HG02981 (cell line): ENCODE data around the gene AP2B1.
"Not testable (repeated sequence)": the region's sequence is repeated elsewhere in the genome, so short reads cannot be mapped to it uniquely, and the experiment has no call there.

ENCODE experiments used
- ATAC-seq: cut with Tn5 transposase; IDR thresholded peaks from one replicate; pipeline ENCODE4 v1.9.1; 2021; ENCODE audit warnings: mild to moderate bottlenecking, moderate library complexity; ENCODE audit not compliant: unreplicated experiment

AP2B1 gene

DNA sequence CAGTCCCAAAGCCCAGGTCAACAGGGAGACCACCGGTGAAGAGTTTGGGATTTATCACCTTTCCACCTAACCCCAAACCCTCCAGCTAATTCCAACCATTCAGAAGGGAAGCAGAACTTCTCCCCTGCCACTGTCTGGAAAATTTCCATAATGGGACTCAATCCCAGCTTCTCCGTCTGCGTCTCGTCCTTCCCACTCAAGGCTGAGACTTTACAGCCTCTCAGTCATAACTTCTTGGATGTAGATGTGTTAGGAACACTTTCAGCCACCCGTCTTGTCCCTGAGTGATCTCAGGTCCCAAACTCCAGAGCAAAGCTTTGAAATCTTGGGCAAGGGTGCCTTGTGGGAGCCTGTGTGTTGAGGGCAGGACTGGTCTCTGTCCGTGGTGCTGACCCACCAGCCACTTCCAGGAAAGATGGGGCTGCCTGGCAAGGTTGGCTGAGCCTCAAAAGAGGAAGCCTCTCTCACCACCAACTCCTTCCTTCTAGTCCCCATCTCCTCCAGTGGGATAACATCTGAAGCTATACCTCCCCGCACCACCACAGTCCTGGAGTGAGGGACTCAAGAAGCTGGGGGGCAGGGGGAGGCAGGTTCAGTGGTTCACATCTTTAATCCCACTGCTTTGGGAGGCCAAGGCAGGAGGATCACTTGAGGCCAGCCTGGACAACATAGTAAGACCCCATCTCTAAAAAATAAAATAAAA lies 156.7 kb downstream of the AP2B1 start:
- no peak for ATAC-seq

DNA sequence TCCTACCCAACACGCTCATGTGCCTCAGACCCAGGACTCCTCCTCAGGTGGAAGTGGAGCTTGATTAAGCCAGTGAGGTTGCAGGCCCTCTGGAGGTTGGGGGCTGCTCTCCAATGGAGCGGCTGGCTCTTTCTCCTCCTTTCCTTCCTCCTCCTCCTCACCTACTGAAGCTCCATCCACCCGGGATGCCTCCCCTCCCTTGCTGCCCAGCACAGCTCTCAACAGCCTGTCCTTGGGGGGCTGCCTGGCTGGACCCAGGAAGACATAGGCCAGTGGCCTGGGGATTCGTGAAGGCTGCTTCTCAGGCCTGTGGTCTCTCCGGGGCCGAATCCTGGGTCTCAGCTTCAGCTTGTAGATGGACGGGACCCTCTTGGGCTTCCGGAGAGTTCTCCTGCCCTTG lies 157.7 kb downstream of the AP2B1 start:
- ATAC-seq, result no peak

DNA sequence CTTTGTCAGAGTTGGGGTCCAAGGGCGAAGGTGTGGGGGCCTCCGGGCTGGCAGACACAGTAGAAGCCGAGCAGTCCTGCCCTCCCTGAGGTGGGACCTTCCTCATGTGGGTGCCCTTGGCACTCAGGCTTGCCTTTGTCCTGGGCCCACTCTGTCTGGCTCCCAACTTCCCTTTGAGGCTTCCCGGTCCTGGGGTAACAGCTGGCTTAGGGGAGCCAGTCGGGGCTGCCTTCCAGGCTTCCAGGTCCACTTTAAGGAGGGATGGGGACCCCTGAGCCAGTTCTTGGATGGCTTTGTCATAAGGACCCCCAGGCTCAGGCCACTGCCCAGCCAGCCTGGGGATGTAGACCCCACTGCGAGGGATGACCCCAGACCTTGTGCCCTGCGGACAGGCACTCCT lies 158.1 kb downstream of the AP2B1 start:
- ATAC-seq, result no peak

DNA sequence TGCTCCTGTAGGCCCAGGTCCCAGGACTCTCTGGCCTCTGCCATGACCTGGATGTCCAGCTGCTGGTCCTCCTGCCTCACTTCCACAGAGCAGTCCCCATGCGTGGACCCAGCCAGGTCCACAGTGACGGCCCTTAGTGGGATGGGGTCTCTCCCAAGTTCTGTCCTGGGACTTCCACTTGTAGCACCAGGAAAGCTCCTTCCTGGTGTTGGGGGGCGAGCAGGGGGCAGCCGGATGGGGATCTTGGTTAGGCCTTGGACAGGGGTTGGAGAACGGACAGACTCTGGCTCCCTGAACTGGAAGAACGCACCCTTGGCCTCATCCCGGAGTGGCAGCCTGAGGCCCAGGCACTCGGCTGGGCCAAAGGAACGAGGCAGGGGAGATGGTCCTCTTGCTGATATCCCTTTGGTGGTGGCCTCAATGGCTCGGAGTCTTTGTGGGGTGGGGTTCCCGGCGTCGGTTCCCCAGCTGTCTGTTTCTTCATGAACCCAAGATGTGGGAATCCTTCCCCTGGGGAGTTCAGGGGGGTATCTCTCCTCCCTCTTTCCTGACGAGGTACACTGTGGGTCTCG lies 158.7 kb downstream of the AP2B1 start:
- no peak for ATAC-seq

DNA sequence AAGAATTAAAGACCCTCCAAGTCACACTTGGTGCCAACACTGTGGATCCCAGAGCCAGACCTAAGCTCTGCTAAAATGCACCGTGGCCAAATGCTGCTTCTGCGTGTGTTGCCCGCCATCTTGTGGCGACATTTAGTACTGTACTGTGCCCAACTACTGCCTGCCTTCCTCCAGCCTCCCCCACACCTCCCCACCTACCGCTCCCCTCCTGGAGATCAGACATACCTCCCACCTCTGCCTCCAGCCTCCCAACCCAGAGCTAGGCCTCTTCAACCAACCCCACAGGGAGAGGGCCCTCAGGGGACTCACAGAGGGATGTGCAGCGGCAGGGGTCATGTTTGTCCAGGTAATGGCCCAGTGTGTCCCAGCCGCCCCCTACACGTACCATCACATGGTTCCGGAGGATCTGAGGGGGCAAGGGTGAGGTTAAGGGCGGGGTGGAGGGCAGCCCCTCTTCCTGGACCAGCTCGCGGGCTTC lies 160.5 kb downstream of the AP2B1 start:
- ATAC-seq, result no peak

DNA sequence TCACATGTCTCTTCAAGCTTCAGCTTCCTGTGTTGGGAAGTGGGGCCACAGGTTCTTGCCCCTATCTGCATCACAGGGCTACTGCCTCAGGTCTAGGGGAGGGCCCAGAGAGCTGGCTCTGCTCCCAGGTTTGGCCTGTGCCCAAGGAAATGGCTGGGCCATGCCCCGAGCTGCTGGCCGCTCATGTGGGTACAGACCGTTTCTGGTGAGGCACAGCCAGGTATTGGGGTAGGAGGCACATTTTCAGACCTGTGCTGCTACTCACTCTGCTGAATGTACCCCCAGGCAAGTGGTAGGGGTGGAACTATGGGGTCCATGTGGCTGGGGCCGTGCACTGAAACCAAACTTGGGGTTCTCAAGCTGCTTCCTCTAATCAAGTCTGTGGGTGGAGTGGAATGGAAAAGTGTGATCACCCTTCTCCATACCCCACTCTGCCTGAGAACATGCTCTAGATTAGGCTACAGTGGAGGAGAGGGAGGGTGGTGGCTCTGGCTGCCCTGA lies 161.3 kb downstream of the AP2B1 start:
- no peak for ATAC-seq

DNA sequence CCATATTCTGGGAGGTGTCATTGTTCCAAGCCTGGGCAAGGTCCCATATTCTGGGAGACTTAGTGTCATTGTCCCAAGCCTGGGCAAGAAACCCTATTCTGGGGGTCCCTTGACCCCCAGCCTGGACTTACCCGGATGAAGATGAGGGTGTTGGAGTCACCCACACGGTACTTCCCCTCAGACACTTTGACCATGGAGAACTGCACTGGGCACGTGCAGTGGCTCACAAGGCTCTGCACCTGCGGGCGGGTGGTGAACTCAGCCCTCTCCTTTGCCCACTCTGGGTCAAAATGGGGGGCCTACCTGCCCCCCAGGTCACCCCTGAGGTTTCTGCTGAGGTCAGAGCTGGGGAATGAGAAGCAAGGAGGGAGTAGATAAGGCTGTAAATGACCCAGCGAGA lies 161.9 kb downstream of the AP2B1 start:
- ATAC-seq, result no peak

DNA sequence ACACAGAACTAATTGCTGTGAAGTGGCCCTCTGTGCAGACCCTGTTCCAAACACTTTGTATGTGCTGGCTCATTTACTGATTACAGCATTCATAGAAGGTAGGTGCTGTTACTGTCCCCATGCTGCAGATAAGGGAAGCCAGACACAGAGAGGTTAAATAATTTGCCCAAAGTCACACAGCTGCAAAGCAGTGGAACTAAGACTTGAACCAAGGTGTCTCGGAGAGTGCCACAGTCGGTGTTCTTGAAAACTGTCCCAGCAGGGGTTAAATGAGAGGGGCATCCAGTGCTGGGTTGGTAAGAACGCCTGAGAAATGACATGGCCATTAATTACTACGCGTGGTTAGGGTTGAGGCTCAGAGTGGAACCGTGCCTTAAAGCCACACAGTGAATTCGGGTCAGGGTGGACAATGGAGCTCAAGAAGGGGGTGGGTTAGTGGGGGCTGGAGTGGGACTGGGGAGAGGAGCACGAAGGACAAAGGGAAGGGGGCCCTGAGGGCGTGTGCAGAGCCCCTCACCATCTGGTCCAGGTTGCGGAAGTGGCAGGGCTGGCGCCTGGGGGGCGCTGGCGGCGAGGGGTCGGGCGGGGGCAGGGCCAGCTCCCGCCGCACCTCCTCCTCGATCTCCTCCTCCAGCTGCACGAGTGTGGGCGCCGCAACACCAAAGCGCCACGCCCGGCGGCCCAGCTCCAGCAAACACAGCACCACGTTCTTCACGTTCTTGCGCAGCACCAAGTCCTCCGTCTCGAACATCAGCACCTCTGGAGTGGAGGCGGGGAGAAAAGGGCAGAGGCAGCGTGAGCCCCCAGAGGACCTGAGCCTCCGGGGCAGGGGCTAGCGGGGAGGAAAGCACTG lies 162.7 kb downstream of the AP2B1 start:
- no peak for ATAC-seq

DNA sequence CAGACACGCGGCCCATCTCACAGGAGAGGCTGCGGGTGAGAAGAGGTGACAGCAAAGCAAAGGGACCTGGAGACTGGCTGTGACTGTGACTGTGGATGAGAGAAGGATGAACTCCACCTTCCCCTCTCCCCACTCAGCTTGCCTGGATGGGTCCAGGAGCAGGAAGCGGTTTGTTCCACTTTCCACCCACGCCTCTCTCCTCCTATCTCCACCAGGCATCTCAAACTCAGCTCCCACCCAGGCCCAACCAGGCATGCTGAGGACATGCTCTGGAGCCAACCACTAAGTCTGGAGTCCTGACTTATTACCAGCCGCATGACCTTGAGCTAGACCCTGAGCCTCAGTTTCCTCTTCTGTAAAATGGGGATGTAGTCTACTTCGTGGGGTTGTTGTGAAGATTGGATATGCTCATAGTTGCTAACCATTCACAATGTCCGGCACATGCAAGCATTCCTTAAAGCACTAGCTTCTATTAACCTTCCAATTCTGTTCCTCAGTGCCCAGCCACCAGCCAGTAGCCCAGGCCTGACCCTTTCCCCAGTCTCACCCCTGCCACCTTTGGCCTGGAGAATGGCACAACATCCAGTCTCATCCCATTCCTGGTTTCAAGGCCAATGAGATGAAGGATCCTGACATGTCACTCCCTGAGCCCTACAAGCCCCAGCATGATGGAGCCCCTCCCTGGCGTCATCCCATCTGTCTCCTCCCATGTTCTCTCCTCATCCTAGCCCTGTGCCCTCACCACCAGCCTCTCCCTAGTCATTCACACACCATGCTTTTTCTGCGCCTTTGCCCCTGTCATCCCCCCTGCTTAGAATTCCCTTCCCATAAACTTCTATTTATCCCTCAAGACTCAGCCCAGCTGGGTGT lies 163.6 kb downstream of the AP2B1 start:
- no peak for ATAC-seq

DNA sequence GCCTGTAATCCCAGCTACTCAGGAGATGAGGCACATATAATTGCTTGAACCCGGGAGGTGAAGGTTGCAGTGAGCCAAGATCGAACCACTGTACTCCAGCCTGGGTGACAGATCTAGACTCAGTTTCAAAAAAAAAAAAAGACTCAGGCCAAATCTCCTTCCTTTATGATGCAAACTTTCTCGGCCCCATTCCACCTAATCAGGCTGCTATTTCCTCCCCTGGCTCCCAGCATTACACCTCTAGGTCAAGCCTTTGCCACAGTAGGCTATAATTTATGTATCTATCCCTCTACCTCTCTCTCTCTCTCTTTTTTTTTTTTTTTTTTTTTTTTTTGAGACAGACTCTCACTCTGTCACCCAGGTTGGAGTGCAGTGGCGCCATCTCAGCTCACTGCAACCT lies 164.4 kb downstream of the AP2B1 start:
- not testable (repeated sequence) for ATAC-seq

DNA sequence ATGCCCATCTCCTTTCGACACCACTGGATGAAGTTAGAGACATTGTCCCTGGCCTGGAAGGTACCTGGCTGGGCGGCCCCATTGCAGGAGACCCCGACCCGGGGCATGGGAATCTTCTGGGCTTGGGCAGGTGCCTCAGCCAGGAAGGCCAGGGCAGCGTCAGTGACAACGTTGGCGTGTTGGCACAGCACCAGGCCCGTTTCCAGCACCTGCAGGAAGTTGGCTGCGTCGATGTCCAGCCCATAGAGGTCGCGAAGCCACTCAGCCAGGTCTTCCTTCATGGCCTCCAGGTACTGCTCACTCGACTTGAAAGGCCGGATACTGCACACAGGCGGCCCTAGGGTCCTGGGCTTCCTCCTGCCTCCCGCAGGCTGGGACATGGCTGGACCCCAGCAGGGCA lies 165.3 kb downstream of the AP2B1 start:
- no peak for ATAC-seq

DNA sequence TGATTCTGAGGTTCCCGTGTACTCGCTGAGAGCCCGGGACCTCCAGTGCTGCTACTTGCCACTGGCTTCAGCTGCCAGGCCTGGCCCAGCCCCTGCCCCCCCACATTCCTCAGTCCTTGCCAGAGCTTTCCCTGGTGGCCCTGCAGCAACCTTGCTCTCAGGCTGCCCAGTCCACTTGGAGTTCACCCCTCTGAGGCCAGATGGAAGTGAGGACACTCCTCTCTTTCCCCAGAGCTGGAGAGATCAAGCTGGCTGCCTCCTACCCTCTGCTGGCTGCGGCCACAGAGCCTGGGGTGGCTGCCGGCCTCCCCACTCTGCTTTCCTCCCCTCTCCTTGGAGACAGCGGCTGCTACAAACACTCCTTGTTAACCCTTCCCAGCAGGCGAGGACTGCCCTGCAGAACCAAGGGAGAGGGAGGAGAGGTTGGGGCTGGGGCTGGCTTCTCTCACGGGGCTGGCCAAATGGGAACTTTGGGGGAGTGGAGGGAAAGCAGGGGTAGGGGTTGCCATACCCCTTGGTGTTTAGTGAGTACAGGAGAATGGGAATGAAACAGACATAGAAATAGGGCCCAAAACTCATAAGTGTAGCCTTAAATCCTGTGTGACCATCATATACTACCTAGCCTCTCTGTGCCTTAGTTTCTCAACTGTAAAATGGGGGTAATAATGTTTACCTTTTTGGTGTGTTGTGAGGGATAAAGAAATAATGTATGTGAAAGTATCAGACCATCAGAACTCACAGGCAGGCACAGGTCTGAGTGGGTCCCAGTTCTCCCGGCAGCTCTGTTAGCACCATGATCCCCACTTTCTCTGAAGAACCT lies 166.0 kb downstream of the AP2B1 start, which contains the start of gene GAS2L2:
GAS2L2 (minus strand) TSS at position 295 of the 820 bp plus-strand sequence. CDS start 389 bp downstream, outside the sequence.
- ATAC-seq, result no peak

DNA sequence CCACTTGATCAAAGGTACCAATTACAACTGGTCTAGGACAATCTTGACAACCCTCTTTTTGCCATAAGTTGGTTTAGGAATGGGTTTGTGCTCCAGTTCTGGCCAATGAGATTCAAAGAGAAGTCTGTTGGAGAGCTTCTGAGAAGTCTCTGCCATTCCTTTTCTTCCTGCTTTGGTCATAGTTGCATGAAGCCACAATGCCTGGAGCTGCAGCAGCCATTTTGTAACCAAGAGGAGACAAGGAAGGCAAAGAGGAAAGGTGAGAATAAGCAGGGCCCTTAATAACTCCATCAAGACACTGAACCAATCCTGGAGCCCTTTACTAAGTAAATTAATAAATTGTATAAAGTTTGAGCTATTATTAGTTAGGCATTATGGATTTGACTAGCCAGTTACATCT lies 170.1 kb downstream of the AP2B1 start:
- no peak for ATAC-seq

DNA sequence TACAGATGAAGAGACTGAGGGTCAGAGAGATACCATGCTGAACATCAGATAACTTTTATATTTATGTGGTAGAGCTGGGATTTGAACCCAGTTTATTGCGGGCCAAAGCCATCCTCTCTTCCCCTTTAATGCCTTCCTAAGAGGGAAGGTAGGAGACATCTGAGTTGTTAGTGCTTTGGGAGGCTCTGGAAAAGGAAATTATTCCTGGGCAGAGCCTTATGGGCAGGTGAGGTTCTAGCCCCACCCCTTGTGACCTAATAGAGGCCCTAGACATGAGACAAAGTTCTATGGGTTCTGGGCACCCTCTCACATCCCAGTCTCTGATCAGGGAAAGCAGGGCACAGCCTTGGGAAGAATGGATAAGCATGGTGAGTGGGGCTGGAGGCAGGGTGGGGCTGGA lies 173.5 kb downstream of the AP2B1 start, which contains the start of gene C17orf50:
C17orf50 (plus strand) TSS at position 301 of the 400 bp plus-strand sequence; CDS start at position 356, 55 bp downstream.
- no peak for ATAC-seq

DNA sequence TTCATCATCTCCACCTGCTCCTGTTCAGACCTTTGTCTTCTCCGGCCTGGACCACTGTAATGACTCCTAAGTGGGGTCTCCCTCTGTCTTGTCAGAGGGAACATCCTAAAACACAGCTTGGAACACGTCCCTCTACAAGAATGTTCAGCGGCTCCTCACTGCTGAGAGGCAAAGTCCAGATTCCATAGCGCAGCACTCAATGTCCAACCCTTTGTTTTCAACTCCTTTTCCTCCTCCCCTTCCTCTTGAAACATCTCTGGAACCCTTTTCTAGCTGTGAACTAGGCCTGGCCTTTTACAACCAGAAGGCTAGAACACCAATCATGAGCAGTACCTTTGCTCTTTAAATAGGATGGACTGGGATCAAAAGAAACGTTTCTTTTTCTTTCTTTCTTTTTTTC lies 174.5 kb downstream of the AP2B1 start:
- ATAC-seq, result no peak

DNA sequence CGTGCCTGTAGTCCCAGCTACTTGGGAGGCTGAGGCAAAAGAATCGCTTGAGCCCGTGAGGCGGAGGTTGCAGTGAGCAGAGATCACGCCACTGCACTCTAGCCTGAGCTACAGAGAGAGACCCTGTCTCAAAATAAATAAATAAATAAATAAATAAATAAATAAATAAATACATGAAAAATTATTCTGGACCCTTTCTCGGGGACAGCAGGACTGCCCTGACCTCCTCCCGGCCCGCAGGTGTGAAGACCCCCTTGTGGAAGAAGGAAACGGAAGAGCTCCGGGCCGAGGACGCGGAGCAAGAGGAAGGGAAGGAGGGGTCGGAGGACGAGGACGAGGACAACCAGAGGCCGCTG lies 176.6 kb downstream of the AP2B1 start:
- no peak for ATAC-seq

DNA sequence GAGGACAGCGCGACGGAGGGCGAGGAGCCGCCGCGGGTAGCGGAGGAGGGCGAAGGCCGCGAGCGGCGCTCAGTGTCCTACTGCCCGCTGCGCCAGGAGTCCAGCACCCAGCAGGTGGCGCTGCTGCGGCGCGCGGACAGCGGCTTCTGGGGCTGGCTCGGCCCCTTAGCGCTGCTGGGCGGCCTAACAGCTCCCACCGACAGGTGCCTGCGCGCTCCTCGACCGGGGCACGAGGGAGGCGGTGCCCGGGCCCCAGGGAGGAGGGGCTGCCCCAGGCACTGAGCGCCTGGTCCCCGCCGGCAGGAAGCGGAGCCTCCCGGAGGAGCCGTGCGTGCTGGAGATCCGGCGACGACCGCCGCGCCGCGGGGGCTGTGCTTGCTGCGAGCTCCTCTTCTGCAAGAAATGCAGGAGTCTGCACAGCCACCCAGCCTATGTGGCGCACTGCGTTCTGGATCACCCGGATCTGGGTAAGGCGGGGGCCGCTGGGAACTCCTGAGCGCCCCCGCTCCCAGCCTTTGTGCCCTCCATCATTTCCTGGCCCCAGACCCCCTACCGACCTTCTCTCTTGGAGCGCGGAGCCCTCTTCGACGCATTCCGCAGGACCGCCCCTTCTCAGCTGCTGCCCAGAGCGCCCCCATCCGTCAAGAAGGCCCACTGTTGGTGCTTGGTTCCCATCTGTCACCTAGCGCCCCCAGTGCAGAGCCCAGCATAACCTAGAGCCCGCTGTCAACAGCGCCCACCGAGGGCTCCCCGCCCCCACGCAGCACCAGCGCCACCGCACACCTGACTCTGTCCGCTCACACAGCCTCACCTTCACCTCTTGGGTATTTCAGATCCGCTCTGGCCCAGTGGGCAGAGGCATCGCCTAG lies 177.2 kb downstream of the AP2B1 start:
- peak; percentile 83 for ATAC-seq

DNA sequence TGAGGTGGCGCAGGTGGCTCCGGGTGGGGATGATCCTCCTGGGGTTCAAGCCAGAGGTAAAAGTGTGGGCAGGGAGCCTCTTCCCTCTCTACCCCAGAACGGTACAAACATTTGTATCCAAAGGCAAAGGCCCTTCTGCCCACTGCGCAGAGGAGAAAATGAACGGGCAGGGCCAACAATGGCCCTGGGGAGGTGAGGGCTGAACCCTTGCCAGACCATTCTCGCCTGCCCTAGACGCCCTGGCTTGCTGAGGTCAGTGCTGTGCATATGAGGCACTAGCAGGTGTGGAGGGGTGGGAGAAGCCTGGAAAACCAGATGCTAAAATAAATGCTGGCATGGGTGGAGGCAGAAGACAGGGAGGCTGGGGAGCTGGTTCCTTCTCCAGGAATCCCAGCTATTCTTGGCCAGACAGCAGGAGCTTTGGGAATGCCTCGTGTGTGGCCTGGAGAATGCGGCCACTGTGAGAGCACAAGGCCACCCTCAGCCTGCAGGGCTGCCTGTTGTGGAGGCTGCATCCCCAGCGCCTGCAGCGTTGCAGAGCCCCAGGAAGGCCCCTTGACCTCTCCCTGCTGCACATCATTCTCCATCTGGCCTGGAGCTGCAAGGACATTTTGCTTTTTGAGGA lies 178.1 kb downstream of the AP2B1 start:
- no peak for ATAC-seq
